Measurements from ENCODE around the gene DAAM2.
A peak's percentile ranks its signal among the peaks of the same experiment; 100 is the strongest.

DAAM2 gene

GRCh38 chr6:39932386-39932910 is 140.3 kb downstream of the DAAM2 start:
- H3K4me1 ChIP-seq (ENCODE audit: insufficient read depth, low read length), result peaks cover 26% of the 10 kb centered on the region
- peaks cover 7% of the 10 kb centered on the region; the same call in 1 of the 2 replicates for H3K27me3 ChIP-seq (ENCODE audit: insufficient read depth, low read length)
- WGBS, result 88% methylated on average over 8 of the region's 8 CpGs
- no peak overlapping the region for H3K27ac ChIP-seq (ENCODE audit: low read depth, low read length)
- H3K9me3 ChIP-seq (ENCODE audit: insufficient read depth, low read depth, low read length), result no peaks in the 10 kb centered on the region
- no peaks in the 10 kb centered on the region for H3K36me3 ChIP-seq (ENCODE audit: insufficient read depth, low read length)
- 0 out of 2 replicates have a peak overlapping the region, but pooled peaks have one; percentile 95 for H3K4me3 ChIP-seq (ENCODE audit: low read length)
- no peak overlapping the region for H3K9ac ChIP-seq (ENCODE audit: low read depth, low read length)

DNA sequence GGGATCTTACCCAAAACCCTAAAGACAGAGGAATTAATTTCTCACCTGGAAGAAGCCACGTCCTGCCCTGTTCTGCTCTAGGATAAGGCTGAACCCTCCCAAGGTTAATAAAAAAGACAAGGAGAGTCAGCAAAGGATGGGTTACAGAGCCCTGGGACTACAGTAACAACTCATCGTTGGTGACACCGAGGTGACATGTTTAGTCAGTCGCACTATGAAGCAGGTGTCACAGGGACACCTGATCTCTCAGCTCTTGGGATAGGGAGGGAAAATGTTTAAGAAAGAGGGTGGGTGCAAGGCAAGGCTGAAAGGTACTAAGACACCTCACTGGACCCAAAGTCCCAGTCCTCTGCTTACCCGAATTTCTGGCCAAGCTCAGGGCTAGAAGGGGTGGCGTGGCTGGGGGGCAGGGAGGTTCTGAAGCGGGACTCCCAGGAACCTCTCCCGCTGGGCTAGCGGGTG is 141.5 kb downstream of the DAAM2 start:
- Histone ChIP-seq H3K36me3 (ENCODE audit: insufficient read depth, low read length) (no peaks in the 10 kb centered on the region), H3K4me3 (ENCODE audit: low read length) (peak overlapping the region; percentile 95), H3K27ac (ENCODE audit: low read depth, low read length) (no peak overlapping the region; the same call in 1 of the 2 replicates), H3K9ac (ENCODE audit: low read depth, low read length) (peak overlapping the region; percentile 83), H3K4me1 (ENCODE audit: insufficient read depth, low read length) (peaks cover 37% of the 10 kb centered on the region), H3K9me3 (ENCODE audit: insufficient read depth, low read depth, low read length) (no peaks in the 10 kb centered on the region), H3K27me3 (ENCODE audit: insufficient read depth, low read length) (peaks cover 7% of the 10 kb centered on the region; the same call in 1 of the 2 replicates)
- 14% methylated on average over 9 of the region's 9 CpGs for WGBS

DNA sequence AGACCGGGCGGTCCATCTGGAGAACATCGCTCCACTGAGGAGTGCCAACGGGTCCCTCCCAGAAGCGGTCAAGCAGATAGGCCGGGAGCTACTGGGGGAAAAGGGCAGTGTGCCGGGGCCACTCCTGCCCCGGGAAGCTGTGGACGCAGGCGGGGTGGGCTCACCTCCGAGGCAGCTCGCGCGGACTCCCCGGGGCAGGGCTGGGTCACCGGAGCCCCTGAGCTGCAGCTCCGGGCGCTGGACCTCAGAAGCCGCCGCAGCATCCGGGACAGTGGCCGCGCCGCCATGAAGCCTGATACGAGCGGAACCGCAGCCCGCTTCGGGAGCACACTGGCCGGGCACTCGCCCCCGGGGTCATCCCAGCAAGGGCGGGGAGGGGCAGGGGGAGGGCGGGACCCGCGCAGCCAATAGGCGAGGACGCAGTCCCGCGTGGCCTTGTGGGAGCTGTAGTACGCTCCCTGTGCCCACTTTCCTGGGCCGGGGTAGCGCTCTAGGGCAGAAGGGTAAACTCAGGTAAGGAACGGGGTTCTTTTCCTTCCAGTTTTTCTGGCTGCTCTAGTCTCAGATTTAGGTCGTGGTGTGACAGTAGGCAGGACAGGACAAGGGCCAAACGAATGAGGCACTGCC is 142.1 kb downstream of the DAAM2 start, which contains the start of gene MOCS1:
TSS of gene MOCS1 (minus strand) at position 332 of the 627 bp plus-strand sequence. CDS start at position 287, 45 bp downstream.
- Histone ChIP-seq H3K4me1 (ENCODE audit: insufficient read depth, low read length) (peaks cover 42% of the 10 kb centered on the region), H3K27ac (ENCODE audit: low read depth, low read length) (no peak within 1 kb of the TSS; the same call in 1 of the 2 replicates), H3K4me3 (ENCODE audit: low read length) (peak within 1 kb of the TSS; percentile 95), H3K9ac (ENCODE audit: low read depth, low read length) (peak within 1 kb of the TSS; percentile 83), H3K27me3 (ENCODE audit: insufficient read depth, low read length) (peaks cover 7% of the 10 kb centered on the region; the same call in 1 of the 2 replicates), H3K36me3 (ENCODE audit: insufficient read depth, low read length) (no peaks in the 10 kb centered on the region), H3K9me3 (ENCODE audit: insufficient read depth, low read depth, low read length) (no peaks in the 10 kb centered on the region)
- WGBS, result 1% methylated on average over 46 of the region's 46 CpGs

DNA sequence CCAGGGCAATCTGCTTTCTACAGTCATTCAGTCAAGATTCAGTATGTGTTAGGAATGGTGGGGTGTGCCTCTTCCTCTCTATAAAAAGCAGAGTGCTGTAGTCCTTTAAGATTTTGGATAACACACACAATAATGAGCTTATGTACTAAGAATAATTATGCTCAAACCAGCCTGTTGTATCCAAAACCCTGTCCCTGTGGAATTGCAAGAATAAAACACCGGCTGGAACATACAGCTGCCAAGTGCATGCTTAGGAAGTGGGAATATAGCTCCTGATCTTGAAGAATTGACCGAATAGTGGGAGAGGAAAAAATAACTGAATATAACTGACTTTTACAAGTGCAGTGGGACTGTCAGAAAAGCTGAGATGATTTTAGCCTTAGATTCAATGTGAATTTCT is 143.1 kb downstream of the DAAM2 start:
- no peaks in the 10 kb centered on the region for H3K36me3 ChIP-seq (ENCODE audit: insufficient read depth, low read length)
- H3K9ac ChIP-seq (ENCODE audit: low read depth, low read length), result no peak overlapping the region
- H3K4me3 ChIP-seq (ENCODE audit: low read length), result no peak overlapping the region
- H3K27me3 ChIP-seq (ENCODE audit: insufficient read depth, low read length), result peaks cover 7% of the 10 kb centered on the region; the same call in 1 of the 2 replicates
- H3K27ac ChIP-seq (ENCODE audit: low read depth, low read length), result no peak overlapping the region
- WGBS, result 95% methylated on average over 2 of the region's 2 CpGs
- H3K9me3 ChIP-seq (ENCODE audit: insufficient read depth, low read depth, low read length), result no peaks in the 10 kb centered on the region
- H3K4me1 ChIP-seq (ENCODE audit: insufficient read depth, low read length), result peaks cover 42% of the 10 kb centered on the region

DNA sequence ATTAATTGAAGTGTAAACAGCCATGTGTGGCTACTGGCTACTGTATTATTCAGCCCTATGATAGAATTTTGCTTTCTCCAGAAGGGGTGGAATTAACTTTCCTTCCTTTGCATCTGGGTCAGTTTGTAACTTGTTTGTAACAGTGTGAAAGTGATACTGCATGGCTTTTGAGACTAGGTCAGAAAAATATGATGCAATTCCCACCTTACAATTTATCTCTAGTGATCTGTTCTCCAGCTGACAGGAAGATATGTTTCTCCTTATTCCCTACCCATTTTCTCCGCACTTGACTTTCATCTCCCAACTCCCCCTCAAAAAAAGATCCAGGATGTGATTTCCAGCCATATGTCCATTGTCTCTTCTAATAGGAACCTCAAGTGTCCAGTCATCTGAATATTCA is 144.7 kb downstream of the DAAM2 start:
- H3K27ac ChIP-seq (ENCODE audit: low read depth, low read length), result no peak overlapping the region
- no peaks in the 10 kb centered on the region for H3K9me3 ChIP-seq (ENCODE audit: insufficient read depth, low read depth, low read length)
- no peaks in the 10 kb centered on the region for H3K36me3 ChIP-seq (ENCODE audit: insufficient read depth, low read length)
- peaks cover 38% of the 10 kb centered on the region for H3K4me1 ChIP-seq (ENCODE audit: insufficient read depth, low read length)
- no peak overlapping the region for H3K4me3 ChIP-seq (ENCODE audit: low read length)
- WGBS, result 96% methylated on average over 1 of the region's 1 CpG
- no peak overlapping the region for H3K9ac ChIP-seq (ENCODE audit: low read depth, low read length)
- peaks cover 7% of the 10 kb centered on the region; the same call in 1 of the 2 replicates for H3K27me3 ChIP-seq (ENCODE audit: insufficient read depth, low read length)

DNA sequence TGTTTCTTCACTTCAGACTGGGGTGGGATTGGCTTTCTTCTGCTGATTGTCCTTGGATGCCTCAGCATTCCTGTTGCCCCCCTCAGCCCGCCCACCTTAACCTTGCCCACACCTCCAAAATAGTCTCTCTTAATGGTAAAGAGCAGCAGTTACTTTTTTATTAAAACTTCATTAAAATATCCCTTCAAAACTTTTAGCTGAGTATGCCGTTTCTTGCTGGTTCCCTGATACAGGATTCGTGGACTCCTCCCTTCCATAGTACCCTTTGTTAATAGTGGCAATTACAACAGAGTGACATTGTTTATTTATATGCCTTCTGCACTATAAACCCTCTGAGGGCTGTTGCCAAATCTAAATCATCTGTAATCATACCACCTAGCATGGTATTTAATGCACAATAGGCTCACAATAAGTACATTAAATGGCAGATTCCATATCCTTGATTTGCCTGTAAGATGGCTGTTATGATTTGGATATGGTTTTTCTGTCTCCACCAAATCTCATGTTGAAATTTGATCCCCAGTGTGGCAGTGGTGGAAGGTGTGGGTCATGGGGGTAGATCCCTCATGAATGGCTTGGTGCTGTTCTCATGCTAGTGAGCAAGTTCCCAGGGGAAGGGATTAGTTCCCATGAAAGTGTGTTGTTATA is 145.6 kb downstream of the DAAM2 start:
- Histone ChIP-seq H3K36me3 (ENCODE audit: insufficient read depth, low read length) (no peaks in the 10 kb centered on the region), H3K27ac (ENCODE audit: low read depth, low read length) (no peak overlapping the region), H3K9ac (ENCODE audit: low read depth, low read length) (no peak overlapping the region), H3K9me3 (ENCODE audit: insufficient read depth, low read depth, low read length) (no peaks in the 10 kb centered on the region), H3K27me3 (ENCODE audit: insufficient read depth, low read length) (peaks cover 7% of the 10 kb centered on the region; the same call in 1 of the 2 replicates), H3K4me3 (ENCODE audit: low read length) (no peak overlapping the region), H3K4me1 (ENCODE audit: insufficient read depth, low read length) (peaks cover 32% of the 10 kb centered on the region)
- 94% methylated on average over 3 of the region's 3 CpGs for WGBS

- peaks cover 7% of the 10 kb centered on the region; the same call in 1 of the 2 replicates for H3K27me3 ChIP-seq (ENCODE audit: insufficient read depth, low read length)
- WGBS, result 79% methylated on average over 10 of the region's 10 CpGs
- H3K9me3 ChIP-seq (ENCODE audit: insufficient read depth, low read depth, low read length), result no peaks in the 10 kb centered on the region
- H3K9ac ChIP-seq (ENCODE audit: low read depth, low read length), result no peak overlapping the region
- H3K27ac ChIP-seq (ENCODE audit: low read depth, low read length), result no peak overlapping the region
- peaks cover 22% of the 10 kb centered on the region for H3K4me1 ChIP-seq (ENCODE audit: insufficient read depth, low read length)
- H3K36me3 ChIP-seq (ENCODE audit: insufficient read depth, low read length), result no peaks in the 10 kb centered on the region
- no peak overlapping the region for H3K4me3 ChIP-seq (ENCODE audit: low read length)
Observed at GRCh38 chr6:39938773-39939654, 146.8 kb downstream of the DAAM2 start.

- Histone ChIP-seq H3K27me3 (ENCODE audit: insufficient read depth, low read length) (no peaks in the 10 kb centered on the region), H3K4me1 (ENCODE audit: insufficient read depth, low read length) (peaks cover 15% of the 10 kb centered on the region)
- 97% methylated on average over 5 of the region's 6 CpGs for WGBS
Observed at GRCh38 chr6:39941138-39941537, 149.0 kb downstream of the DAAM2 start.

DNA sequence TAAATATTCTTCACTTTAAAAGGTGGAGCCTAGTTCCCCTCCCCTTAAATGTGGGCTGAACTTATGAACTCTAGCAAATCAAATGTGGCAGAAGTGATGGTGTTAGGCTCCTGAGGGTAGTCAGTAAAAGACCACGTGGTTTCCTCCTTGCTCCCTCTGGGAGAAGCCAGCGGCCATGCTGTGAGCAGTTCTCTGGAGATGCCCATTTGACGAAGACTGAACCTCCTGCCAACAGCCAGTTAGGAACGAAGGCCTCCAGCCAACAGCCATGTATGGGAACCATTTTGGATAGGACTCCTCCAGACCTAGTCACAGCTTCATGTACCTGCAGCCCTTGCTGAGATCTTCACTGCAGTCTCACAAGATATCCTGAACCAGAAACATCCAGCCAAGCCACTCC is 149.6 kb downstream of the DAAM2 start:
- Histone ChIP-seq H3K9me3 (ENCODE audit: insufficient read depth, low read depth, low read length) (no peaks in the 10 kb centered on the region), H3K27me3 (ENCODE audit: insufficient read depth, low read length) (no peaks in the 10 kb centered on the region), H3K36me3 (ENCODE audit: insufficient read depth, low read length) (no peaks in the 10 kb centered on the region), H3K9ac (ENCODE audit: low read depth, low read length) (no peak overlapping the region), H3K4me3 (ENCODE audit: low read length) (no peak overlapping the region), H3K27ac (ENCODE audit: low read depth, low read length) (no peak overlapping the region), H3K4me1 (ENCODE audit: insufficient read depth, low read length) (peaks cover 15% of the 10 kb centered on the region)
- WGBS, result 90% methylated on average over 4 of the region's 4 CpGs

More at GRCh38 chr6:39941138-39941537, 149.0 kb downstream of the DAAM2 start:
- H3K36me3 ChIP-seq (ENCODE audit: insufficient read depth, low read length), result no peaks in the 10 kb centered on the region
- no peak overlapping the region for H3K9ac ChIP-seq (ENCODE audit: low read depth, low read length)
- H3K4me3 ChIP-seq (ENCODE audit: low read length), result no peak overlapping the region
- no peak overlapping the region for H3K27ac ChIP-seq (ENCODE audit: low read depth, low read length)
- no peaks in the 10 kb centered on the region for H3K9me3 ChIP-seq (ENCODE audit: insufficient read depth, low read depth, low read length)

GRCh38 chr6:39942903-39943580 is 150.9 kb downstream of the DAAM2 start:
- Histone ChIP-seq H3K4me1 (ENCODE audit: insufficient read depth, low read length) (peaks cover 14% of the 10 kb centered on the region), H3K27ac (ENCODE audit: low read depth, low read length) (no peak overlapping the region), H3K36me3 (ENCODE audit: insufficient read depth, low read length) (no peaks in the 10 kb centered on the region), H3K9me3 (ENCODE audit: insufficient read depth, low read depth, low read length) (no peaks in the 10 kb centered on the region), H3K9ac (ENCODE audit: low read depth, low read length) (no peak overlapping the region), H3K4me3 (ENCODE audit: low read length) (no peak overlapping the region), H3K27me3 (ENCODE audit: insufficient read depth, low read length) (no peaks in the 10 kb centered on the region)
- WGBS, result 94% methylated on average over 7 of the region's 7 CpGs
